ENCODE measurements around the gene TELO2.

Gene TELO2

GRCh38 chr16:1496464-1496863 is 3.3 kb downstream of the TELO2 start:
- no peaks in the 10 kb centered on the region for H3K27me3 ChIP-seq (ENCODE audit: insufficient read depth, low read depth)
- no peak overlapping the region for H3K4me3 ChIP-seq (IDR thresholded peaks at IDR 0.05; ENCODE audit: insufficient read depth, low read depth, low read length)
- H3K4me1 ChIP-seq (ENCODE audit: low read depth, poor library complexity, severe bottlenecking): peaks cover 15% of the 10 kb centered on the region
- H4K20me1 ChIP-seq (ENCODE audit: insufficient read depth): no peaks in the 10 kb centered on the region
- peaks cover 4% of the 10 kb centered on the region; the same call in 1 of the 2 replicates for H3K36me3 ChIP-seq (ENCODE audit: insufficient read depth)
- H3K9ac ChIP-seq: no peak overlapping the region
- H3K27ac ChIP-seq: no peak overlapping the region
- H3K4me2 ChIP-seq: no peak overlapping the region
- TF ChIP-seq, protein P1, sequence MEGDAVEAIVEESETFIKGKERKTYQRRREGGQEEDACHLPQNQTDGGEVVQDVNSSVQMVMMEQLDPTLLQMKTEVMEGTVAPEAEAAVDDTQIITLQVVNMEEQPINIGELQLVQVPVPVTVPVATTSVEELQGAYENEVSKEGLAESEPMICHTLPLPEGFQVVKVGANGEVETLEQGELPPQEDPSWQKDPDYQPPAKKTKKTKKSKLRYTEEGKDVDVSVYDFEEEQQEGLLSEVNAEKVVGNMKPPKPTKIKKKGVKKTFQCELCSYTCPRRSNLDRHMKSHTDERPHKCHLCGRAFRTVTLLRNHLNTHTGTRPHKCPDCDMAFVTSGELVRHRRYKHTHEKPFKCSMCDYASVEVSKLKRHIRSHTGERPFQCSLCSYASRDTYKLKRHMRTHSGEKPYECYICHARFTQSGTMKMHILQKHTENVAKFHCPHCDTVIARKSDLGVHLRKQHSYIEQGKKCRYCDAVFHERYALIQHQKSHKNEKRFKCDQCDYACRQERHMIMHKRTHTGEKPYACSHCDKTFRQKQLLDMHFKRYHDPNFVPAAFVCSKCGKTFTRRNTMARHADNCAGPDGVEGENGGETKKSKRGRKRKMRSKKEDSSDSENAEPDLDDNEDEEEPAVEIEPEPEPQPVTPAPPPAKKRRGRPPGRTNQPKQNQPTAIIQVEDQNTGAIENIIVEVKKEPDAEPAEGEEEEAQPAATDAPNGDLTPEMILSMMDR (conservative IDR thresholded peaks at IDR 0.05; ENCODE audit: low read depth, low read length): no peak
- peaks cover 20% of the 10 kb centered on the region for H3K79me2 ChIP-seq (ENCODE audit: insufficient read depth, low read depth)
- H2AFZ ChIP-seq (ENCODE audit: low read depth): no peak overlapping the region

GRCh38 chr16:1497014-1497598 is 3.9 kb downstream of the TELO2 start:
- H3K4me3 ChIP-seq (IDR thresholded peaks at IDR 0.05; ENCODE audit: insufficient read depth, low read depth, low read length): no peak overlapping the region
- H3K36me3 ChIP-seq (ENCODE audit: insufficient read depth): peaks cover 10% of the 10 kb centered on the region; the same call in 1 of the 2 replicates
- H3K27ac ChIP-seq: no peak overlapping the region
- H3K79me2 ChIP-seq (ENCODE audit: insufficient read depth, low read depth): peaks cover 20% of the 10 kb centered on the region
- H4K20me1 ChIP-seq (ENCODE audit: insufficient read depth): no peaks in the 10 kb centered on the region
- H3K4me2 ChIP-seq: no peak overlapping the region
- peaks cover 15% of the 10 kb centered on the region for H3K4me1 ChIP-seq (ENCODE audit: low read depth, poor library complexity, severe bottlenecking)
- H2AFZ ChIP-seq (ENCODE audit: low read depth): no peak overlapping the region
- H3K9ac ChIP-seq: no peak overlapping the region
- TF ChIP-seq, protein P1 (conservative IDR thresholded peaks at IDR 0.05; ENCODE audit: low read depth, low read length): no peak
- H3K27me3 ChIP-seq (ENCODE audit: insufficient read depth, low read depth): no peaks in the 10 kb centered on the region

DNA sequence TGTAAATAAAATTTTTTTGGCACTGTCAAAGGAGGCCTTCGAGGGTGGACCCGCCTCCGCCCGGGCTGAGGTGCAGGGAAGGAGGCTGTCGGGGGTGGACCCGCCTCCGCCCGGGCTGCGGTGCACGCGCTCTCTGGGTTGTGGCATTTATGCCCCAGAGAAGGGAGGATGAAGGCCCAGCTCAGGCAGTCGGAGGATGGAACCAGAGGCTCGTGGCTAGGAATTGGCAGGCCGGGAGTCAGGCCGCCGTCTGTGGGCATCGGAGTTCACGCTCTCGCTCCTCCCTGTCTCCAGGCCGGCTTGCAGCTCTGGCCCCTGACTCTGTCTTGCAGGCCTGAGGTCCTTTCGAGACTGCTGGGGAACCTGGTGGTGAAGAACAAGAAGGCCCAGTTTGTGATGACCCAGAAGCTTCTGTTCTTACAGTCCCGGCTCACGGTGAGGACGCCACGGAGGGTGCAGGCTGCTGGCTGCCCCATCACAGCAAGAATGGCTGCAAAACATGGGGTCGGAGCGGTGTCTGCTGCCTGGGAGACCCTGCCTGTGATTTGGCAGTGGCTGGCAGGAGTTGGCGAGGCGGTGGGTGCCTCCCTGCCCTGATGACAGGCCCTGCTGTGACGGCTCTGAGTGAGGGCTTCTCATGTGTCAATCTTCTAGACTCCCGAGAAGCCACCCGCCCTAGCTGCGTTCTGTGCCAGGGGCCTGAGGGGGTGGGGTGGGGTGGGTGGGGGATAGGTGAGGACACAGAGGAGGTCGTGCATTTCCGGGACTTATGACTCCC is 5.9 kb downstream of the TELO2 start:
- Histone ChIP-seq H3K27me3 (ENCODE audit: insufficient read depth, low read depth) (no peaks in the 10 kb centered on the region), H3K4me3 (IDR thresholded peaks at IDR 0.05; ENCODE audit: insufficient read depth, low read depth, low read length) (no peak overlapping the region), H3K4me2 (no peak overlapping the region), H3K36me3 (ENCODE audit: insufficient read depth) (peaks cover 10% of the 10 kb centered on the region; the same call in 1 of the 2 replicates), H3K79me2 (ENCODE audit: insufficient read depth, low read depth) (peaks cover 12% of the 10 kb centered on the region), H3K4me1 (ENCODE audit: low read depth, poor library complexity, severe bottlenecking) (peaks cover 4% of the 10 kb centered on the region), H3K27ac (no peak overlapping the region), H2AFZ (ENCODE audit: low read depth) (no peak overlapping the region), H3K9ac (no peak overlapping the region), H4K20me1 (ENCODE audit: insufficient read depth) (no peaks in the 10 kb centered on the region)
- TF ChIP-seq, protein P1 (conservative IDR thresholded peaks at IDR 0.05; ENCODE audit: low read depth, low read length): no peak

DNA sequence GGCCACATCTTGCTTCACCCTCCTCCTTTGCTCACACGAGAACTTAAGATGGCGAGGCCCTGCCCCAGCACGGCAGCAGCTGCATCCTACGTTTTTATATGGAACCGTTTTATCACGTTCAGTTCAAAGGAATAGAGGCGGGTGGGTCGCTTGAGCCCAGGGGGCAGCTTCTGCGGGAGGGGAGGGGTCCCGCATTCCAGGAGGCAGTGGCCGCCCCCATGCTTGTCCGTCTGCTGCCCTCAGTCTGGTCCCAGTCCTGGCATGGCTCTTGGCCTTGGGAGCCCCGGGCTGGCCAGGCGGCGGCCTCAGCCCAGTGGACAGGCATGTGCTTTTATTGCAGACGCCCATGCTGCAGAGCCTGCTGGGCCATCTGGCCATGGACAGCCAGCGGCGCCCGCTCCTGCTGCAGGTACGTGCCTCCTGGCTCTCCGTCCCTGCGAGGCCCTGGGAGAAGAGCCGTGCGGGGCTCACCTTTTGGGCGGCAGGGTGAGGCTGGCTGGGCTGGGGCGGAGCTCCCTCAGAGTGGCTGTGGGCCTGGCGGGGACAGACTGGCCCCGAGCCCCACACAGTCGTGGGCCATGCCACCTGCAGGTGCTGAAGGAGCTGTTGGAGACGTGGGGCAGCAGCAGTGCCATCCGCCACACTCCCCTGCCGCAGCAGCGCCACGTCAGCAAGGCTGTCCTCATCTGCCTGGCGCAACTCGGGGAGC is 6.8 kb downstream of the TELO2 start:
- H3K36me3 ChIP-seq (ENCODE audit: insufficient read depth): peaks cover 10% of the 10 kb centered on the region; the same call in 1 of the 2 replicates
- no peak overlapping the region for H3K9ac ChIP-seq
- H3K4me1 ChIP-seq (ENCODE audit: low read depth, poor library complexity, severe bottlenecking): no peaks in the 10 kb centered on the region
- no peaks in the 10 kb centered on the region for H4K20me1 ChIP-seq (ENCODE audit: insufficient read depth)
- H2AFZ ChIP-seq (ENCODE audit: low read depth): no peak overlapping the region
- H3K4me2 ChIP-seq: no peak overlapping the region
- no peaks in the 10 kb centered on the region for H3K27me3 ChIP-seq (ENCODE audit: insufficient read depth, low read depth)
- H3K79me2 ChIP-seq (ENCODE audit: insufficient read depth, low read depth): 0 out of 2 replicates have a peak, but pooled peaks cover 4% of the 10 kb centered on the region
- H3K27ac ChIP-seq: no peak overlapping the region
- TF ChIP-seq, protein P1 (conservative IDR thresholded peaks at IDR 0.05; ENCODE audit: low read depth, low read length): no peak
- no peak overlapping the region for H3K4me3 ChIP-seq (IDR thresholded peaks at IDR 0.05; ENCODE audit: insufficient read depth, low read depth, low read length)
